Neural cell (in vitro differentiated cells): Measurements from ENCODE around the gene FILIP1L. TPM values are rescaled to one million over a fixed set of nuclear protein-coding genes. Genes with fewer than 3 reads are reported as not detected.

Source experiments
- H2AFZ ChIP-seq: fragments of 200-600, 300-800 bp; sonication (generic), shearing (Covaris generic); 2 replicates; pipeline ENCODE4 v1.6.0; 2014; ENCODE audit warnings: low read depth, mild to moderate bottlenecking, antibody characterized with exemption, low read length, moderate library complexity
- H3F3A ChIP-seq: fragments of 200-600 bp; shearing (Covaris generic); 2 replicates; pipeline ENCODE4 v1.6.1; 2016; ENCODE audit warnings: mild to moderate bottlenecking, moderate library complexity, mixed read lengths, antibody characterized with exemption, low read length; ENCODE audit not compliant: insufficient read depth, poor library complexity, severe bottlenecking
- H3K27ac ChIP-seq: fragments of 200-600, 300-800 bp; sonication (generic), shearing (Covaris generic); 2 replicates; pipeline ENCODE4 v1.5.1; 2014; ENCODE audit warnings: mild to moderate bottlenecking, low read length, moderate library complexity
- H3K27me3 ChIP-seq: fragments of 300-800, 200-600 bp; sonication (generic), shearing (Covaris generic); 2 replicates; pipeline ENCODE4 v1.6.0; 2014; ENCODE audit warnings: mild to moderate bottlenecking, low read depth, low read length, moderate library complexity; ENCODE audit not compliant: insufficient read depth
- H3K36me3 ChIP-seq: fragments of 300-800, 200-600 bp; sonication (generic), shearing (Covaris generic); 2 replicates; pipeline ENCODE4 v1.5.1; 2014; ENCODE audit warnings: mild to moderate bottlenecking, antibody characterized with exemption, low read length, moderate library complexity; ENCODE audit not compliant: insufficient read depth
- H3K4me2 ChIP-seq: fragments of 300-800, 200-600 bp; sonication (generic), shearing (Covaris generic); 2 replicates; pipeline ENCODE4 v1.6.0; 2014; ENCODE audit warnings: mild to moderate bottlenecking, low read length
- H3K4me3 ChIP-seq: fragments of 300-800, 200-600 bp; sonication (generic), shearing (Covaris generic); 2 replicates; pipeline ENCODE4 v1.5.1; 2014; ENCODE audit warnings: mild to moderate bottlenecking, low read length, moderate library complexity
- H3K79me2 ChIP-seq: fragments of 200-600 bp; shearing (Covaris generic); replicated peaks from 2 replicates; pipeline ENCODE4 v1.6.0; 2014; ENCODE audit warnings: mild to moderate bottlenecking, low read length, moderate library complexity; ENCODE audit not compliant: insufficient read depth
- H3K9ac ChIP-seq: fragments of 300-800, 200-600 bp; sonication (generic), shearing (Covaris generic); 2 replicates; pipeline ENCODE4 v1.6.1; 2016; ENCODE audit warnings: mild to moderate bottlenecking, low read length, mixed read lengths
- H3K9me2 ChIP-seq: fragments of 200-600 bp; shearing (Covaris generic); 2 replicates; pipeline ENCODE4 v1.6.1; 2016; ENCODE audit warnings: mild to moderate bottlenecking, low read length, mixed read lengths; ENCODE audit not compliant: insufficient read depth
- H3K9me3 ChIP-seq: fragments of 200-600, 300-800 bp; sonication (generic), shearing (Covaris generic); 2 replicates; pipeline ENCODE4 v1.6.1; 2016; ENCODE audit warnings: mild to moderate bottlenecking, mixed run types, low read length, moderate library complexity, mixed read lengths
- H4K20me1 ChIP-seq: fragments of 200-600 bp; shearing (Covaris generic); 2 replicates; pipeline ENCODE4 v1.6.1; 2016; ENCODE audit warnings: mild to moderate bottlenecking, mixed run types; ENCODE audit not compliant: insufficient read depth
- EP300 ChIP-seq: fragments of 450-650 bp; conservative IDR thresholded peaks from 2 replicates; pipeline ENCODE4 v1.6.1; 2014; ENCODE audit warnings: antibody characterized with exemption, mild to moderate bottlenecking, moderate library complexity; ENCODE audit not compliant: poor library complexity, severe bottlenecking
- EZH2 ChIP-seq: fragments of 200-600, 300-800 bp; shearing (Covaris generic), sonication (generic); IDR thresholded peaks from 2 replicates; pipeline ENCODE4 v1.6.1; 2014; ENCODE audit warnings: antibody characterized with exemption, low read length, borderline replicate concordance, mild to moderate bottlenecking; ENCODE audit not compliant: insufficient read depth, poor library complexity, severe bottlenecking
- MXI1 ChIP-seq: fragments of 450-650 bp; conservative IDR thresholded peaks from 2 replicates; pipeline ENCODE4 v1.6.1; 2014; ENCODE audit warnings: antibody characterized with exemption, mild to moderate bottlenecking; ENCODE audit not compliant: poor library complexity, severe bottlenecking
- POLR2AphosphoS5 ChIP-seq: IDR thresholded peaks from 2 replicates; pipeline ENCODE4 v1.6.1; 2012
- RAD21 ChIP-seq: fragments of 450-650 bp; conservative IDR thresholded peaks from 2 replicates; pipeline ENCODE4 v1.6.1; 2014; ENCODE audit warnings: antibody characterized with exemption, mild to moderate bottlenecking, moderate library complexity
- SMC3 ChIP-seq: fragments of 450-650 bp; conservative IDR thresholded peaks from 2 replicates; pipeline ENCODE4 v1.6.1; 2014; ENCODE audit warnings: antibody characterized with exemption, mild to moderate bottlenecking, moderate library complexity; ENCODE audit not compliant: poor library complexity
- TAF1 ChIP-seq: IDR thresholded peaks from 2 replicates; pipeline ENCODE4 v1.6.1; 2012; ENCODE audit warnings: low read depth
- polyA plus RNA-seq: library from polyadenylated mRNA; depleted of rRNA; stranded (reverse); fragments of >200 nt; gene quantifications from 2 replicates; pipeline ENCODE4 v1.2.3, GENCODE V29; 2014
- TF ChIP-seq, protein P1 (sequence below): fragments of 450-650 bp; IDR thresholded peaks from 2 replicates; pipeline ENCODE4 v1.5.1; 2014; ENCODE audit warnings: antibody characterized with exemption, mild to moderate bottlenecking, moderate library complexity; ENCODE audit not compliant: poor library complexity, severe bottlenecking
- TF ChIP-seq, protein P2 (sequence below): IDR thresholded peaks from 2 replicates; pipeline ENCODE4 v1.6.1; 2012; ENCODE audit warnings: borderline replicate concordance

The FILIP1L gene
- polyA plus RNA-seq, 1 donor from 2014 or later, result 0.27 TPM

DNA sequence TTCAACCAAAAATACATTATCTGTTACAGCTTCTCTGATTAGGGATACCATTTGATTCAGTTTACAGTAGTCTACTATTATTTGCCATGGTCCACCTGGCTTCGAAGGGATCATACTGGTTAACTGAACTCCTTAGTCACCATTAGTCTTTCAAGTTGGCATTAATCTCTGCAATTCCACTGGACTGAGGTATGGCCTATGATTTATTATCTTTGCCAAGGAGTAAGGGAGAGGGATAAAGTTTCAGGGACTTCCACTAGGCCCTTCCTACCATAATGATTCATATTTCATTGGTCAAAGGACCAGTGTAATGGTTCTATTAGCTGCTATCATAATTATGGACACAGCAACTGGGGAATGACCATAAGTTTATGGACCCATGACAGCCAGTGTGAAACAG, 303.9 kb downstream of the FILIP1L start:
- no peaks in the 10 kb centered on the region for H3K9me3 ChIP-seq
- no peak overlapping the region for H3K9ac ChIP-seq
- H3K27me3 ChIP-seq, result no peaks in the 10 kb centered on the region
- H3K4me3 ChIP-seq, result no peak overlapping the region
- H4K20me1 ChIP-seq, result no peaks in the 10 kb centered on the region
- H3K4me2 ChIP-seq, result no peak overlapping the region
- H3F3A ChIP-seq, result no peaks in the 10 kb centered on the region
- H3K36me3 ChIP-seq, result no peaks in the 10 kb centered on the region
- no peak overlapping the region for H2AFZ ChIP-seq
- no peaks in the 10 kb centered on the region for H3K9me2 ChIP-seq
- TF ChIP-seq, protein P1, sequence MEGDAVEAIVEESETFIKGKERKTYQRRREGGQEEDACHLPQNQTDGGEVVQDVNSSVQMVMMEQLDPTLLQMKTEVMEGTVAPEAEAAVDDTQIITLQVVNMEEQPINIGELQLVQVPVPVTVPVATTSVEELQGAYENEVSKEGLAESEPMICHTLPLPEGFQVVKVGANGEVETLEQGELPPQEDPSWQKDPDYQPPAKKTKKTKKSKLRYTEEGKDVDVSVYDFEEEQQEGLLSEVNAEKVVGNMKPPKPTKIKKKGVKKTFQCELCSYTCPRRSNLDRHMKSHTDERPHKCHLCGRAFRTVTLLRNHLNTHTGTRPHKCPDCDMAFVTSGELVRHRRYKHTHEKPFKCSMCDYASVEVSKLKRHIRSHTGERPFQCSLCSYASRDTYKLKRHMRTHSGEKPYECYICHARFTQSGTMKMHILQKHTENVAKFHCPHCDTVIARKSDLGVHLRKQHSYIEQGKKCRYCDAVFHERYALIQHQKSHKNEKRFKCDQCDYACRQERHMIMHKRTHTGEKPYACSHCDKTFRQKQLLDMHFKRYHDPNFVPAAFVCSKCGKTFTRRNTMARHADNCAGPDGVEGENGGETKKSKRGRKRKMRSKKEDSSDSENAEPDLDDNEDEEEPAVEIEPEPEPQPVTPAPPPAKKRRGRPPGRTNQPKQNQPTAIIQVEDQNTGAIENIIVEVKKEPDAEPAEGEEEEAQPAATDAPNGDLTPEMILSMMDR, result no peak
- TF ChIP-seq EP300 (no peak), POLR2AphosphoS5 (no peak), SMC3 (no peak), RAD21 (no peak), TAF1 (no peak), EZH2 (no peak), MXI1 (no peak)
- TF ChIP-seq, protein P2, sequence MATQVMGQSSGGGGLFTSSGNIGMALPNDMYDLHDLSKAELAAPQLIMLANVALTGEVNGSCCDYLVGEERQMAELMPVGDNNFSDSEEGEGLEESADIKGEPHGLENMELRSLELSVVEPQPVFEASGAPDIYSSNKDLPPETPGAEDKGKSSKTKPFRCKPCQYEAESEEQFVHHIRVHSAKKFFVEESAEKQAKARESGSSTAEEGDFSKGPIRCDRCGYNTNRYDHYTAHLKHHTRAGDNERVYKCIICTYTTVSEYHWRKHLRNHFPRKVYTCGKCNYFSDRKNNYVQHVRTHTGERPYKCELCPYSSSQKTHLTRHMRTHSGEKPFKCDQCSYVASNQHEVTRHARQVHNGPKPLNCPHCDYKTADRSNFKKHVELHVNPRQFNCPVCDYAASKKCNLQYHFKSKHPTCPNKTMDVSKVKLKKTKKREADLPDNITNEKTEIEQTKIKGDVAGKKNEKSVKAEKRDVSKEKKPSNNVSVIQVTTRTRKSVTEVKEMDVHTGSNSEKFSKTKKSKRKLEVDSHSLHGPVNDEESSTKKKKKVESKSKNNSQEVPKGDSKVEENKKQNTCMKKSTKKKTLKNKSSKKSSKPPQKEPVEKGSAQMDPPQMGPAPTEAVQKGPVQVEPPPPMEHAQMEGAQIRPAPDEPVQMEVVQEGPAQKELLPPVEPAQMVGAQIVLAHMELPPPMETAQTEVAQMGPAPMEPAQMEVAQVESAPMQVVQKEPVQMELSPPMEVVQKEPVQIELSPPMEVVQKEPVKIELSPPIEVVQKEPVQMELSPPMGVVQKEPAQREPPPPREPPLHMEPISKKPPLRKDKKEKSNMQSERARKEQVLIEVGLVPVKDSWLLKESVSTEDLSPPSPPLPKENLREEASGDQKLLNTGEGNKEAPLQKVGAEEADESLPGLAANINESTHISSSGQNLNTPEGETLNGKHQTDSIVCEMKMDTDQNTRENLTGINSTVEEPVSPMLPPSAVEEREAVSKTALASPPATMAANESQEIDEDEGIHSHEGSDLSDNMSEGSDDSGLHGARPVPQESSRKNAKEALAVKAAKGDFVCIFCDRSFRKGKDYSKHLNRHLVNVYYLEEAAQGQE, result no peak
- no peak overlapping the region for H3K27ac ChIP-seq
- H3K79me2 ChIP-seq, result no peaks in the 10 kb centered on the region

DNA sequence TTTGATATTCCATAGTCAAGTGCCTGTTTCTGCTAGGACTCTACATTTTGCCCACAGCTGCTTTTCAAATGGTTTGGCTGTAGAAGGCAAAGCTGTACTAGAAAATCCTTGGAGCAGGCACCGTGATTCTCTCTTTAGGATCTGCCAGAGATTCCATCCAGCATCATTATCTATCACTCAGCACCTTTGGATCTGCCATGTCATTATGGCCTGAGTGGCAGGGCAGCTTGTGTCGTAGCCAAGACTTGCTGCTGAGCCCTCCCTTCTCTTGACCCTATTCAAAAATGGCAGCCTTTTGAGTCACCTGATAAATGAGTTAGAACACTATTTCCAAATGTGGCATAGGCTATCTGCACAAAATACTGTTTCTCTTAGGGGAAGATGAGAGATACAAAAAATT, 304.7 kb downstream of the FILIP1L start:
- Histone ChIP-seq H3K9me2 (no peaks in the 10 kb centered on the region), H2AFZ (no peak overlapping the region), H3K27ac (no peak overlapping the region), H3F3A (no peaks in the 10 kb centered on the region), H3K36me3 (no peaks in the 10 kb centered on the region), H4K20me1 (no peaks in the 10 kb centered on the region), H3K4me3 (no peak overlapping the region), H3K9ac (no peak overlapping the region), H3K79me2 (no peaks in the 10 kb centered on the region), H3K9me3 (peaks cover 5% of the 10 kb centered on the region), H3K27me3 (no peaks in the 10 kb centered on the region), H3K4me2 (no peak overlapping the region)
- TF ChIP-seq EP300 (no peak), POLR2AphosphoS5 (no peak), RAD21 (no peak)
- TF ChIP-seq, protein P1, result no peak
